HG03025 (cell line): Measurements from ENCODE around the gene MLLT10.
A peak's percentile ranks its signal among the peaks of the same experiment; 100 is the strongest.
"Not testable (repeated sequence)": the region's sequence is repeated elsewhere in the genome, so short reads cannot be mapped to it uniquely, and the experiment has no call there.

Source experiments
- ATAC-seq: cut with Tn5 transposase; IDR thresholded peaks from one replicate; pipeline ENCODE4 v1.9.1; 2021; ENCODE audit warnings: mild to moderate bottlenecking, moderate library complexity; ENCODE audit not compliant: unreplicated experiment, low FRiP score

The MLLT10 gene

DNA sequence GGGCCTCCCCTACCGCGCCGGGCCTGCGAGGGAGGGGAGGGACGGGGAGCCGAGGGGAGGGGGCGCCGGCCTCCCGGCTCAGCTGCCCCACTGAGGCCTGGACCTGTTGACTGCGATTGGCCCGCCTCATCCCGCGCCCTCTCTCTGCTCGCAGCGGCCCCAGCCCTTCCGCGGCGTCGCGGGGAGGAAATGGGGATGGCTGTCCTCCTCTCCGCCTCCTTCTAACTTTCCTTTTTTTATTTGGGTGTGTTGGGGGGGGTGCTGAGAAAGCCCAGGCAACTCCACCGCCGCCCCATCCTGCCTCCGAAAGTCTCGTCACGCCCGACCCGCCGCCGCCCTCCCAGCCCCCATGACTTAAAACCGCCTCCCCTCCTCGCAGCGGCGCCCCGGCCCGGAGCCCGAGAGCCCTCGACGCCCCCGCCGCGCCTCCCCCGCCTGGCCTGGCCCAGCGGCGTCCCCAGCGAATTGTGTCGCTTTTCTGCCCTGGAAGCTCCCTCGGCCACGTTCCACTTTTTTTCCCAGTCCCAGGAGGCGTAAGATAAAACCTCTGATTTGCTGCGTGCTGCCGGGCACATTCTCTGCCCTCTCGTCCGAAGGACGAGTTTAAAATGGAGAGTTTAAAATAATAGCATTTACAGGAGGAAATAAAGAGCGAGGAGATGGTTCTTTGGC, 7.7 kb upstream of the MLLT10 start:
- peak; percentile 32 for ATAC-seq

DNA sequence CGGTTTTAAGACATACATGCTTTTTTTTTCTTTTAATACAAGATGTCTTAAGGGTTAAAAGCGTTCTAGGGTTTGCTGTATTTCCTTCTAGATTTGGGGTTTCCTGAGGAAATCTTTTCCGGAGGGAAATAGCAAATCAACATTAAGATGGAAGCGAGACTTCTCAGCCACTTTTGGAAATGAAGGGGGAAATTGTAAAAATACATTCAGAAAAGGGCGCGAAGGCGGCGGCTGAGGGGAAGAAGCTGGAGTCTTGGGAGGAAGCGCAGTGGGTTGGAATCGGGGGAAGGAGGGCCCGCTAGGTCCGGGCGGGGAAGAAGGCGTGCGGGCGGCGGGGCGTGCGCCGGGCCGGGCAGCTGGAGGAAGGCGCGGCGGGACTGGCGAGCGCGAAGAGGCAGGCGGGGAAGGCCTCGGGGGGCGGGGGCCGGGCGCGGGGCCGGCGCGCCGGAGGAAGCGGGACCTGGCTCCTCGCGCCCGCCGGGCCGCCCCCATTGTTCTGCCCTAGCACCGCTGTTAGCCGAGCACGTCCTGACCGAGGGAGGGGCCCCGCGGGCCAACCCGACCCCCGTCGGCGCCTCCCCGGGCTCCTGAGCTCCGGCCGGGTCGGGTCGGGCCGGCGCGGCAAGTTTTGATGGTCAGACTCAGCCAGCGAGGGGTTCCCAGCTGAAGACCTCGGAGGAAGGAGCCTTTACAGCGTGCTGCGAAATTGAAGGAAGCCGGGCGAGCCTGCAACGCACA, 7.0 kb upstream of the MLLT10 start:
- ATAC-seq = no peak

DNA sequence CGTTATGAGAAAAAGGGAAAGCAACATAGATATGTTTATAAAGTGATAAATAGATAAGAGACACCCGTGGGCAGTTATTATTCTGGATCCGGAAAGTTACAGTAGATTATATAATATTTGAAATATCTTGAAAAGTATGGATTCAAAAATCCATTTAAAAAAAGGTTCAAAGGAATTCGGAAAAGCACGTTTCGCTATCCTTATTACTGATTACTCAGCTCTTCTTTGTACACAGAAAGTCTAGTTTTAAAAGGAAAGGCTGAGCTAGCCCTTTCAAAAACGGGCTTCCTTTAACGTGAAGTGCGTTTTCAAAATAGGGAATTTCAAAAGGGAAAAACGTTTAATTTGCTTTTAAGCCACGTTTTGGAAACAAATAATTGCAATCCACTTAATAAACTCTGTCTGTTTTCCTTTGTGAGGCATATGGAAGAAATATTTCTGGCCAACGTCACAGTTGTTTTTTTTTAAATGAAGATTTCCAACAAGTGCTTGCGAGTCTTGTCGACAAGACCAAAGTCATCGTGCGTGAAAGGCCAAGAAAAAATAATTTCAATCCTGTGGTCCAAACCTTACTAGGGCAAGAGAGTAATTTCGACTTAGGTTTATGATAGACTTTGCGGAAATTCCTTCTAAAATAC, 6.3 kb upstream of the MLLT10 start:
- ATAC-seq = no peak

DNA sequence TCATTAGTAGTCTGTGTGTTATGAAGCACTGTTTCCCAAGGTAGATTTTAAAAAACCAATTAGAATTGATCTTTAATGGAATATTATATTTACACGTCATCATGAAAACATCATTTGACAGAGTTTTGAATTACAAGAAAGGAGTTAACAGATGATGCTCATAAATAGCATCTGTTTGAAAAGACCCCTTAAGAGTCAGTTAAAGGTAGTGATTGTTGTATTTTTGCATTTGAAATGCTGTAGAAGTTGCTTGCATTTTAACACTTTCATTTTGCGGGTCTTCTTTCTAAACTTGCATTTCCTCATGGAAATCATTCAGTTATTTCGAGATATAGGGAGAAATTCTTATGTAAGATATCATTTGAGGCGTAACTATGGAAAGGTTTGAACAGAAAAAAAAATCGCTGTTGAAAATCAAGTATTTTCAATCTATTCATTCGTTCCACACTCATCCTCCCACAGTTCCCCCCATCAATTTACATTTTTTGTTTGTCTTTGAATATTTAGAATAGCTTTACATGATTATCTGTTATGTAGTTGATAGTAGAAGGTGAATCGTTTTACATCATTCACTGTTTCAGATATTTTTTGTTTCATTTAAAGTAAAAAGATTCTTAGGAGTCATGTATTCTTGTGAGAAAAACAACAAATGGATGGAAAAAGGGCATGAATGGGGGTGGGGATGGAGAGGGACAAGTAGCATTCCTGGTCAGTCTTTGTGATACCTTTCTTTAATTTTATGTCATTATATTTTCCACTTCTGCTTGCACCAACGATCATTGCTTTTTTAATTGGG, 5.6 kb upstream of the MLLT10 start:
- ATAC-seq = no peak

DNA sequence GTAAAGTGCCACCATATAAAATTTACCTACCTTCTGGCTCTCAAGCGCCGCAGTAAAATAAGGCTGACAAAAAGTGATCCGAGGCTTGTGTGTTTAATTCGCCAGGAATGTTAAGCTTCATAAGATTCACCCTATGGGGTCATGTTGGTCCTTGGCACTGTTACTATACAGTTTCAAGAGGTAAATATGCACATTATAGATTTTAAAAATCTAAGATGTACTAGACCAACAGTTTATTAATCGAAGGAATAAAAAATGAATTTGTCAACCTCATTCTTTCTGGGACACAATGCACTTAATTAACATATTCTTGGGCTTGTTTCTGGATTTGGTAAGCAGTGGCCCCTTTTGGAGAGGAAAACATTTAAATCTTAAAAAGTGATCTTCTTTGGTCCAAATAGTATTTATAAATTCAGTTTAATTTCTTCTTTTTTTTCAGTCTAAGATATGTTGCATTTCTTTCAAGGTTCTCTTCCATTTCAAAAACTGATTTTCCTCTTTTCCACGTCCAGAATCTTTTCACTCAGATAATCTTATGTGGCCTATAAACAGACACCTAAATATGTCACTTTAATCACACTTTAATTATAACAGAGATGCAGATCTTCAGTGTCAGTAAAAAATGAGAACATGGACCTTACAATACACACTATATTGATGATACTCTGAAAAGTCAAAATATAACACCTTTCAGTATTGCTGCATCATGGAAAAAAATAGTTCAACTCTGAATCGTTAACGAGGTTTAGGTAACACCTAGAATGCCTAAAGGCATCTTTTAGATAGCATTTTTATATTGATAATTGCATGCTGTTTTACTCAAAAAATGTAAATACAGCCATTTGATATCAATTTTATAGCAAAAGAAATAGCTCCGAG, 4.8 kb upstream of the MLLT10 start:
- ATAC-seq = no peak

DNA sequence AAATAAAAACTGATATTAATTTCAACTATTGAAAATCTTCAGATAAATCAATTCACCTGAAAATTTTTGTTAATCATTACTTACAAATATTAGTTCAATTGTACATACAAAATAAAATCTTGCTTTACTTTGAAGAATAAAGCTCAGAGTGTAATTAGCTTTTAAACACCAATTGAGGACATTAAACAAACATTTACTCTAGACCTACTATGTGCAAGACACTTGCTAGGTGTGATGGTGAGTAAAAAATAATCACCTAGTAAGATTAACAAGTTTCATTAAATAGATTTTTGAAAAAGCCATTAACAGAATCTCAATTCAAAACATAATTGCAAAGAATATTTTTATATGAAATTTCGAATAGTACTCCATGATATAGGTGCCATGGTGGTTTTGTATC, 3.9 kb upstream of the MLLT10 start:
- no peak for ATAC-seq

DNA sequence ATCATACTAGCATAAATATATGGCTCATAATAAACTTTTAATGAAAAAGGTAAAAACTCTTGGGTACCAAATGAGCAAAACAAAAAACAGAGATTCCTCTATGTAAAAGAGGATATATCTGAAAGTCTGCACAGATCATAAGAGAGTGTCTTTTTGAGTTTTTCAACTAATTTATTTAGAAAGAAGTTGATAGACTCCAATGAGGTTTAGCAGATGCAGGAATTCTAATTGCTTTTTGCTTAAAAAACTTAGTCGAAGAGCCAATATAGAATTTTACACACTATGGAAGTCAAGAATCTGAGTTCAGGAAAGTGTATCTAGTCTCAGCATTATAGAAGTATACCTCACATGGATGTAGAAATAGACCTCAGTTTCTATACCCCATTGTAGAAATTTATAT, 3.4 kb upstream of the MLLT10 start:
- no peak for ATAC-seq

DNA sequence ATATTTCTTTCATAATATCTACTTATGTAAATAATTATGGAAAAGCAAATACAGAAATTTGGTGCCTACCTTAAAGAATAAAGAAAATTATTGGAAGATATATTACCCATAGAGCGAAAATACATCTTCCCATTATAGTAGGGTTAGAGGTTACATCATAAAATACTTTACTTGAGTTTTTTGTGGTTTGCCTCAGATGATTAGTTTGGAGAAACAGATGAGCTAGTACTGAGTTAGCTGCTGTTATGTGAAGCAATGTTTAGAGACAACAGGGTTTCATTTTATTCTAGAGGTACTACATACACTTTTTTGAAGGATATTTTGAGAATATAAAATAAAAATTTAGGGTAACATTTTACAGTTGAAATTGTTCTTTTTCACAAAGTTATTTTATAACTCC, 2.9 kb upstream of the MLLT10 start:
- no peak for ATAC-seq

DNA sequence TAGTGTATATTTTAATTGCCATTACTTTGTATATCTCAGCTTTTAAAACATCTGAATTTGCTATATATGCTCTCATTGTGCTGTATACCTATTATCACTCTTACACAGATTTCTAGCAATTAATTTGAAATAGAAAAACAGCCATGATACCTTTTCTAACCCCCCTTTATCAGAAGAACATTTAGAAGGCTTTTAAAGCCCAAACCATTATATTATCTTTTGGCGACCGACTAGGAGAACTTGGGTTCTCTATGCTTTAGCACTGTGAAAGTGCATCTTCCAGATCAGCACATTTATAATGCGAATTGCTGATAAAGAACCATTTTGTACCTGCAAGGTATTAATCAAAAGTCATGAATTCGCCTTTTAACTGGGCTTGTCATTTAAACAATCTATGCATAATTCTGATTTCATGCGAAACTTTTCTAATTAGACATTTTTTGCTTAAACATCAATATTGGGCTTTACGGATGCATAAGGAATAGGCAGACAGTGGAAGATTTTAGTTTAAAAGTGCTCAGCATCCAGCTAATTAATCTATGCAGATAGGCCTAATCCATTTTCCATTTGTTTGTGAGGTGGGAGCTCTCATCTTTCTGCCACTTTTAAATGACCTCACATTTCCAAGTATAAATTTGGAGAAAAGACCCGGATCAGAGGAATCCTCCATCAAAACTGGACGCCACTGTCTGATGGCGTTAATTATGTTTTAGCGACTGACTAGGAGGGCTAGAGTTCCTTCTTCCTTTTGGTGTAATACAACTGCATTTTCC, 1.2 kb upstream of the MLLT10 start:
- ATAC-seq = no peak

DNA sequence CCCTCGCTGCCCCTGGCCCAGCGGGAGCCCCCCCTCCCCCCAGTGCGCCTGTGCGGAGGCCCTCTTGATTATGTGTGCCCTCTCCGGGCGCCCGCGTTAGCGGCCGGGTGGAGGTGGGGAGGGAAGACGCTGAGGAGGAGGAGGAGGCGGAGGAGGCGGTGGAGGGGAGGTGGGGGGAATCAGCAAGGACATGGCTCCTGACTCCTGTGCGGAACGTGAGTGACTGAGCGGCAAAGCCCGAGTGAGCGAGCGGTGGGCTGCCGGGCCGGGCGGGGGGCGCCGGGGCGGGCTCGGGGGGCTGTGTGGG, 201 bp downstream of the MLLT10 start:
- ATAC-seq = no peak

DNA sequence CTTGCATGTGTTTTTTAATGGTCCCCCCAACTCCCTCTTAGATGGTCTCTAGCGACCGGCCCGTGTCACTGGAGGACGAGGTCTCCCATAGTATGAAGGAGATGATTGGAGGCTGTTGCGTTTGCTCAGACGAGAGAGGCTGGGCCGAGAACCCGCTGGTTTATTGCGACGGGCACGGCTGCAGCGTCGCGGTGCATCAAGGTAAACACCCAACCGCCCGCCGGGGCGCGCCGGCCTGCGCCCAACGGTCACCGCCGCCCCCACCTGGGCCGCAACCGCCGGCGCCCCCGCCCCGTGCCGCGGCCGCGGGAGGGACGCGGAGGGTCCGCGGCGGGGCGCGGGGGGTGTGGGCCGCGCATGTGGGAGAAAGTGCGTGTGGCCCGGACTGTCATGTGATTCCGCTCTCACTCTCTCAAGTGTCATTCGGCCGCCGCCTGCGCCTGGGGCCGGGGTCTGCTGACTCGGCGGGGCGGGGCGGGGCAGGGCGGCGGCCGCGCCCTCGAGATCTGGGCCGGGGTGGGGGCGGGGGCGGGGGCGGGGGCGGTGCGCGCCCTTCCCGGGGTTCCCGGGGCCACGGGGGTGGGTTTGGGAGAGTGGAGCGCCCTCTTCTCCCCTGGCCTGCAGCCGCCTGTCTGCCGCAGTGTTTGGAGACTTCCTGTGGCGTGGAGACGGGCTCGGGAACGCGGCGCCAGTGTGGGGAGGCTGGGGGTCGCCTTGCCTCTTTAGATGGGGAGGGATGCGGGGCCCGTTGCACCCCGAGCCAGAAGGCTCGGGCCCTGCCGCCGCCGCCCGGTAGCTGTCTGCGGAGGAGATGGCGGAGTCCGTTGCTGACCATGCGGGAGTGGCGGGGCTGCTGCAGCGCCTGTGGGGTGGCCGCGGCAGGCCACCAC, 817 bp downstream of the MLLT10 start:
- ATAC-seq = peak; percentile 14

DNA sequence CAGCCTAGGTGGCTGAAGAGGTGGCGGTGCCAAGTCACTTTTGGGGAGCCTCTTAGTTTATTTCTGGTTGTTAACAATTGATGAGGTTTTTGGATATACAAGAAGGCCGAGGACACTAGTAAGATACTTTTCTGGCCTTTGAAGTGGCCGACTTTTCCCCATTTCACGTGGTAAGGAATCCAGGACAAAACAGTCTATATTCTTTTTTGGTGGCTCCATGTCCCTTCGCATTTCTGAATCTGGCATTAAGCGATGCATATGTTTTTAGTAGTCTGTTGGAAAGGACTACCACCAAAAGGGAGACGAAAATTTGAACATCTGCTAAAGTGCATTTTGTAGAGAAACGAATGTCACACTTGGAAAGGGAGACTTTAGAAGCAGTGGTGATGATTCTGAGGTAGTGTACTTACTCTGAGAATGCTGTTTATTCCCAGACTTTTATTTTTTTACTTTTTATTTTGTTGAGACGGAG, 1.5 kb downstream of the MLLT10 start:
- no peak for ATAC-seq

DNA sequence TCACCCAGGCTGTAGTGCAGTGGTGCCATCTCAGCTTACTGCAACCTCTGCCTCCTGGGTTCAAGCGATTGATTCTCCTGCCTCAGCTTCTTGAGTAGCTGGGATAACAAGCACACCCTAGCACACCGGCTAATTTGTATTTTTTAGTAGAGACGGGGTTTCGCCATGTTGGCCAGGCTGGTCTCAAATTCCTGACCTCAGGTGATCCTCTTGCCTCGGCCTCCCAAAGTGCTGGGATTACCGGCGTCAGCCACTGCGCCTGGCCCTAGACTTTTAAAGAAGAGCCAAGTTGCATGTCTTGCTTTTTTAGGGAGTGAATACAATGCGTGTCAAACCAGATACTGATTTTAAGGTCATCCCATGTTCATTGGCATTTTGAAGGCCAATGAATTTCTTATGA, 1.9 kb downstream of the MLLT10 start:
- ATAC-seq = not testable (repeated sequence)

DNA sequence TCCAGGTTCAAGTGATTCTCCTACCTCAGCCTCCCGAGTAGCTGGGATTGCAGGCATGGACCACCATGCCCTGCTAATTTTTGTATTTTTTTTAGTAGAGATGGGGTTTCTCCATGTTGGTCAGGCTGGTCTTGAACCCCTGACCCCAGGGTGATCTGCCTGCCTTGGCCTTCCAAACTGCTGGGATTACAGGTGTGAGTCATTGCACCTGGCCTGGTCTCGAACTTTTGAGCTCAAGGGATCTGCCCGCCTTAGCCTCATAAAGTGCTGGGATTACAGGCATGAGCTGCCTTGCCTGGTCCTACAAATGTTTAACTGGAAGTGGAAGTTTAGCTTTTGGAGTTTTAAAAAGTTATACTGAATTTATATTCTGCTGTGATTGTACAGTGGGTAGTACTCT, 2.8 kb downstream of the MLLT10 start:
- ATAC-seq = no peak

DNA sequence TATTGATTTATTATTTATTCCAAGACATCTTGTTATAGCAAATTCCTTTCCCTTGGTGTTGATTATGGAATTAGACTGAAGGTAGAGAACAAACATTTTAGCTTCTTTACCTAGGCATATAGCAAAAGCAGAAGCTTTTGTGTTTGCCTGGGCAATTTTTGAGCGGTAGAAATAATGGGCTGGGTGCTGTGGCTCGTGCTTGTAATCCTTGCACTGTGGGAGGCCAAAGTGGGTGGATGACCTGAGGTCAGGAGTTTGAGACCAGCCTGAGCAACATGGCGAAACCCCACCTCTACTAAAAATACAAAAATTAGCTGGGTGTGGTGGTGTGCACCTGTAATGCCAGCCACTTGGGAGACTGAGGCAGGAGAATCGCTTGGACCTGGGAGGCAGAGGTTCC, 6.7 kb downstream of the MLLT10 start:
- not testable (repeated sequence) for ATAC-seq

DNA sequence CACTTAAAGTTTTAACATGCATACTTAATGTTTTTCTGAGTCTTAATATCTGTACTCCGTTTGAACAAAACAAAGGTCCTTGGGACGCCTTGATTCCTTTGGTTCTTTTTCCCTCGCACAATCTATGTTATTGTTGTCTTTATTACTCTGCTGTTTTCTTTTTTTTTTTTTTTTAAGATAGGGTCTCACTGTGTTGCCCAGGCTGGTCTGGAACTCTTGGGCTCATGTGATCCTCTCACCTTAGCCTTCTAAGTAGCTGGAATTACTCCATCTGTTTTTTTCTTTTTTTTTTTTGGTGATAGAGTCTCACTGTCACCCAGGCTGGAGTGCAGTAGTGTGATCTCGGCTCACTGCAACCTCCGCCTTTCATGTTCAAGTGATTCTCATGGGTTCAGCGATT, 13.2 kb downstream of the MLLT10 start:
- ATAC-seq = no peak

DNA sequence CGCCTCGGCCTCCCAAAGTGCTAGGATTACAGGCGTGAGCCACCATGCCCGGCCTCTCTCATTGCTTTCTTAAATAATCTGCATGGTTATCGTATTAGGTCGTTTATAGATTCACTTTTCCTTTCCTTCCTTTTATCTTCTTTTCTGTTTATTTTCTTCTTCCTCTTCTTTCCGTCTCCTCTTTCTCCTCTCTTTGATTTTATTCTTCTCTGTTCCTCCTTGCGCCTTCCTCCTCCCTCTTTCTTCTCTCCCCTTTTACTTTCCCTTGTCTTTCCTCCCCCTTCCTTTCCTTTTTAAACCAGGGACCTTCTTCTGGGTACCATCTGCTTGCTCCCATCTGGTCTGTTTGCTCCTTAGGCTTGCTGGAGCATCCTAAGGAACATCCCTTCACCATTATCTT, 18.6 kb downstream of the MLLT10 start:
- no peak for ATAC-seq

DNA sequence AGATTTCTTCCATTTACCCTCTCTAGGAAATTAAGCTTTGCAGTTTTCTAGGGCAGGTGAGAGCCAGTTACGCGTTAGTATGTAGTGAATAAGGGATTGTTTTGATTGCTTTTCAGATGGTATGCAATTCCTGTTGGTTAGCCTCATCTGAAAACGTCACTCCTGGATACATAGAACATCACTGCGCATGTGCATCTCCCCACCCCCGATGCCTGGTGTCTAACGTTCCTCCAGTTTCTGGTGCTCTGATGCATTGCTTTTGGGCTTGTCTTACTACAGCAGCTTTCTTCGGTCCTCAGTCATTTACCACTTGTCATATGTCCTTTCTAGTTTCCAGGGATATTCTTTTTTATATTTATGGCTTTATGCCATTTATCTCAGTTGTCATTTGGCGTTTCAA, 22.5 kb downstream of the MLLT10 start:
- no peak for ATAC-seq
